ENCODE measurements around the gene PRAMEF4.
"Not testable (repeated sequence)": the region's sequence is repeated elsewhere in the genome, so short reads cannot be mapped to it uniquely, and the experiment has no call there.

Gene PRAMEF4

DNA sequence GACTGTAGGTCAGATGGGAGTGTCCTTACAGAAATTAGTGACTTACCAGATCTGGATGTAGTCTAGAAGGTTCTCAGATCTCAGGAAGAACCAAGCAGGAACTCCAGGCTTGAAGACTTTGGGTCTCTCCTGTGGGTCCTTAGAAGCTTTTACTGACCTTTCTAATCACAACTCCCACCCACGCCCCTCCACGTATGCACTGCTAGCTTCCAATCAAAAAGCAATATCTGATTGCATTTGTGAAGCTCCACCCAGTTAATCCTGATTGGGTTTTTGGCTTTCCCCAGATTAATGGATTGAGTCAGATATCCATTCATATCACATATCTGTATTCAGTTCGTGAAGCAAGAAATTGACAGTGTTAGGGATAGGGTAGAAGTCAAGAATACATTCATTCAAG lies at the start of gene PRAMEF4:
TSS of gene PRAMEF4 (minus strand) at position 101 of the 400 bp plus-strand sequence. CDS start 2,807 bp downstream, outside the sequence.
- not testable (repeated sequence) for H3K36me3 ChIP-seq; H3K27ac ChIP-seq; H3K4me3 ChIP-seq (ENCODE audit: low read depth, low read length); H3K27me3 ChIP-seq (ENCODE audit: insufficient read depth, low read depth, severe bottlenecking); DNase-seq; H3K9me3 ChIP-seq (ENCODE audit: severe bottlenecking)

DNA sequence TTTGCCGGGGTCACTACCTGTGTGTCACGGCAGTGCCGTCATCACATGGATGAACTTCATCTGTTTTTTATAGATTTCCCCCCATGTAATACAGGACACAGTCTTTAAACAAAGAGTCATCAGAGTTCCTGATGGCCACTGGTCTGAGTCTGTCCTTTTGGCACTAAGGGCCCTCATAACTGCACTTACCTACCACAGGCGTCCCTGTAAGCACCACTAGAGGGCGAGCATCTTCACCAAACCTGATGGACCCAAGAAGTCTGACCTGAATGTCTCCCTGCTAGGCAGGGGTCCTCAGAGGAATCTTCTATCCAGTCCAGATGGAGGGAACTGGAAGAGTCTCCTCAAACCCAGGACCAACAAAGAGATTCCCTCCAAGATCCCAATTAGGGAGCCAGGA lies 38.4 kb upstream of the PRAMEF4 start:
- DNase-seq; H3K27me3 ChIP-seq (ENCODE audit: insufficient read depth, low read depth, severe bottlenecking); H3K36me3 ChIP-seq; H3K9me3 ChIP-seq (ENCODE audit: severe bottlenecking); H3K27ac ChIP-seq; H3K4me3 ChIP-seq (ENCODE audit: low read depth, low read length): not testable (repeated sequence)

DNA sequence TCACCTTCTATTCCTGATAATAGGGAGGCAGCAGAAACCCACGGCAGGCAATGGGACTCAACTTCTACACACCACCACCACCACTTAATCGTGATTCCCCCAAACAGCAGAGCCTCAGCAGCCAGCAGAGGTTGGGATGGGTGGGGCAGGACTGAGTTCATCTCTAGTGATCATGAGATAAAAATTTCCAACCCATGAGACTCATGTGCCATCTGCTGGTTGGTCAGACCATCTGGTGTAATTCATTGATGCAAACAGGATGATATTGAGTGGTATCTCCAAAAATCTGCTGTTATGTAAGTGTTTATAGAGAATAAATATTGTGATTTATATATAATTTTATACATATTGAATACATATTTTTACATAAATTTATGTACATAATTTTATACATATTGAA lies 35.7 kb upstream of the PRAMEF4 start:
- H3K4me3 ChIP-seq (ENCODE audit: low read depth, low read length); H3K36me3 ChIP-seq; DNase-seq; H3K9me3 ChIP-seq (ENCODE audit: severe bottlenecking); H3K27me3 ChIP-seq (ENCODE audit: insufficient read depth, low read depth, severe bottlenecking); H3K27ac ChIP-seq: not testable (repeated sequence)

DNA sequence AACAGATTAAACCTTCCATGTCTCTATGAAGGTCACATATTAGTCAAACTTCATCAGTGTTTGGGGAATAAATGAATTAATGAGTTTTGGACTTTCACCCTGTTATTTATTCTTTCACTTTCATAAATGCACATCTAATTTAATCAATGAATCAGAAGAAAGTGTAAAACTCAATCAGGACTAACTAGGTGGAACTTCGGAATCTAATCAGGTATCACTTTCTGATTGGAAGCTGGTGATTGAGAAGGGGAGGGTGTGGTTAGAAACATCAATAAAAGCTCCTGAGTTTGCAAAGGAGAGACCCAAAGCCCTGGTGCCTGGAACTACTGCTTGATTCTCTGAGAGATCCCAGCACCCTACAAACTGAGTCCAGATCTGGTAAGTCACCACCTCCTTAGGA lies 30.3 kb upstream of the PRAMEF4 start, which contains the start of gene PRAMEF7:
TSS of gene PRAMEF7 (plus strand) at position 301 of the 400 bp plus-strand sequence. CDS start 1,083 bp downstream, outside the sequence.
- H3K27me3 ChIP-seq (ENCODE audit: insufficient read depth, low read depth, severe bottlenecking); H3K36me3 ChIP-seq; H3K4me3 ChIP-seq (ENCODE audit: low read depth, low read length); DNase-seq; H3K27ac ChIP-seq; H3K9me3 ChIP-seq (ENCODE audit: severe bottlenecking): not testable (repeated sequence)

DNA sequence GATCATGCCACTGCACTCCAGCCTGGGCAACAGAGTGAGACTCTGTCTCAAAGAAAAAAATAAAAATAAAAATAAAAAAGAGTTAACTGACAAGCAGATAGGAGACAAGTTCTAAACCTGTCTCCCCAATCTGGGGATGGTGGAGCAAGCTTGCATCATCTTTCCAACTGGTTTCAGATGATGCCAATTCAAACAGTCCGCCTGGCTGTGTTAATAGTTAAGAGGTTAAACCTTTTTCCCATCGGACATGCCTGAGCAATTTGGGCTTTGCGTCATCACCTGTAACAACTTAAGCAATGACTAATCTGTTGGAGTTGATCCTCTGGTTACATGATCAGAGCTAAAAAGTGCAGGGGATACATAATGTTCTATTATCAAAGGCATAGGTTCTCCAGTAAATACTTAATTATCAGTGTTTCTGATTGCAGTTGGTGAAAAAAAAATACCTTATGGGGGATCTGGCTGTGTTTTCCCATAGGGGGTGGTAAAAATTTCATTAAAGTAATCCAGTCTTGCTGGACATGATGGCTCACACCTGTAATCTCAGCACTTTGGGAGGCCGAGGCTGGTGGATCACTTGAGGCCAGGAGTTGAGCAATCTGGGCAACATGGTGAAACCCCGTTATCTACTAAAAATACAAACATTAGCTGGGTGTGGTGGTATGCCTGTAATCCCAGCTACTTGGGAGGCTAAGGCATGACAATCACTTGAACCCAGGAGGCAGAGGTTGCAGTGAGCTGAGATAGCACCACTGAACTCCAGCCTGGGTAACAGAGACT lies 18.0 kb upstream of the PRAMEF4 start:
- H3K27me3 ChIP-seq (ENCODE audit: insufficient read depth, low read depth, severe bottlenecking); H3K27ac ChIP-seq; DNase-seq; H3K4me3 ChIP-seq (ENCODE audit: low read depth, low read length); H3K36me3 ChIP-seq; H3K9me3 ChIP-seq (ENCODE audit: severe bottlenecking): not testable (repeated sequence)

DNA sequence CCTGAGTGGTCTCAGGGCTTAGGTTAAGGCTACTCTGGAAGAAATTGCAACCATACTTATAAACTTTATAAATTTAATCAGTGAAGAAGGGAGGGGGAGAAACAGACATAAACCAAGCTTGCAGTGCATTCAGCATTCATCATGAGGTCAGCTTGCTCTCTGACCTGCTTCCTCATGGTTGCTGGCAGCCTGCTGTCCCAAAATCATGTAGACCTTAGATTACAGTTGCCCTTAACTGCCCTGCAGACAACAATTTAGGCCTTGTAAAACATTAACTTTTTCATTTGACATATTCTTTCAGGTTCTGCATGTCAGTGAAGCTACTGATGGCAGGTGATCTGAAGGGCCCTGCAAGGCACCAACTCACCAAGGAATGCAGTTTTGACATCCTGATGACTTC lies 13.2 kb upstream of the PRAMEF4 start:
- H3K4me3 ChIP-seq (ENCODE audit: low read depth, low read length); H3K36me3 ChIP-seq; H3K27me3 ChIP-seq (ENCODE audit: insufficient read depth, low read depth, severe bottlenecking); DNase-seq; H3K9me3 ChIP-seq (ENCODE audit: severe bottlenecking); H3K27ac ChIP-seq: not testable (repeated sequence)

DNA sequence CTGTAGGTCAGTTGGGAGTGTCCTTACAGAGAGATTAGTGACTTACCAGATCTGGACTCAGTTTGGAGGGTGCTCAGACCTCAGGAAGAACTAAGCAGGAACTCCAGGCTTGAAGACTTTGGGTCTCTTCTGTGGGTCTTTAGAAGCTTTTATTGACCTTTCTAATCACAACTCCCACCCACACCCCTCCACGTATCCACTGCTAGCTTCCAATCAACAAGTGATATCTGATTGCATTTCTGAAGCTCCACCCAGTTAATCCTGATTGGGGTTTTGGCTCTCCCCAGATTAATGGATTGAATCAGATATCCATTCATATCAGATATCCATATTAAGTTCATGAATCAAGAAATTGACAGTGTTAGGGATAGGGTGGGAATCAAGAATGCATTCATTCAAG lies 12.2 kb upstream of the PRAMEF4 start, which contains the start of gene PRAMEF10:
TSS of gene PRAMEF10 (minus strand) at position 101 of the 400 bp plus-strand sequence. CDS start 2,423 bp downstream, outside the sequence.
- DNase-seq; H3K9me3 ChIP-seq (ENCODE audit: severe bottlenecking); H3K4me3 ChIP-seq (ENCODE audit: low read depth, low read length); H3K27me3 ChIP-seq (ENCODE audit: insufficient read depth, low read depth, severe bottlenecking); H3K27ac ChIP-seq; H3K36me3 ChIP-seq: not testable (repeated sequence)

DNA sequence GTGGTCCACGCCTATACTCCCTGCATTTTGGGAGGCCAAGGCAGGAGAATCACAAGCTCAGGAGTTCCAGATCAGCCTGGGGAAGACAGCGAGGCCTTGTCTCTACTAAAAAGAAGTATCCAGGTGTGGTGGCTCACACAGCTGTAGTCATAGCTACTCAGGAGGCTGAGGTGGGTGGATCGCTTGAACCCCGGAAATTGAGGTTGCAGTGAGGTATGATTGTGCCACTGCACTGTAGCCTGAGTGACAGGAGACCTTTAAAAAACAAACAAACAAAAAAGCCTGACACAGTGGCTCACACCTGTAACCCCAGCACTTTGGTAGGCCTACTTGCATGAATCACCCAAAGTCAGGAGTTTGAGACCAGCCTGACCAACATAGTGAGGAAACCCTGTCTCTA lies 7.5 kb downstream of the PRAMEF4 start:
- not testable (repeated sequence) for H3K27ac ChIP-seq; H3K4me3 ChIP-seq (ENCODE audit: low read depth, low read length); H3K36me3 ChIP-seq; H3K27me3 ChIP-seq (ENCODE audit: insufficient read depth, low read depth, severe bottlenecking); DNase-seq; H3K9me3 ChIP-seq (ENCODE audit: severe bottlenecking)

DNA sequence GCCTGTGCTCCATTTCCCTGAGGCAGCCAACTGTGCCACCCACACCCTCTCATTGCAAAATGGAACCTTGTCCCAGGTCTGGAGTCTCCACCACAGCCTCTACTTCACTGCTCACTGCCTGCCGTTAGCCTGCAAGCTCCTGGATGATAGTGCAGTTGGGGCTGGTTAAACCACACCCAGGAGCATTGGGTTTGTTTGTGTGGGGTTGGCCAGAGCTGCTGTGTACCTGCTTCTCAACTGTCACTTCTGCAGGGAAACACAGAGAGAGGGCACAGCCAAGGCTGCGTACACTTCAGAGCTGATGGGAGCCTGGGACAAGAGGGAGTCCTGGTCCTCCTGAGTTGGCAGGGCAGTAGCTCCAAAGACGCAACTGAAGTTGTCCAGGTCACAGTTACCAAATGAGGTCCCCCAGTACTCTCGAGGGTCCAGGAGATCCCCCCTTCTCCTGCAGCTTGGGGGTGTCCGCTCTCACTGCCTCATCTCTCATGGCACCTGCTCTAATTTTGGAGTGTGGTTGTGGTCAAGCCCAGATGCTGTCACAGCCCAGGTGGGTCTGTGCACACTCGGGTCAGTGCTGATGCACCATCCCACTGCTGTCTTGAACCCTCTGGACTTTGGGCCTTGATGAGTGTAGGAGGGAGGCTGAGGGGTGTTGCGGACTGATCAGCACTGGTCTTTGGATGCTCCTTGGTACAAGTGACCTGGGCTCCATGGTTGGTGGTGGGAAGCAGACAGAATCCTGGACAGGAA lies 22.7 kb downstream of the PRAMEF4 start:
- DNase-seq; H3K27ac ChIP-seq; H3K9me3 ChIP-seq (ENCODE audit: severe bottlenecking); H3K27me3 ChIP-seq (ENCODE audit: insufficient read depth, low read depth, severe bottlenecking); H3K4me3 ChIP-seq (ENCODE audit: low read depth, low read length); H3K36me3 ChIP-seq: not testable (repeated sequence)

DNA sequence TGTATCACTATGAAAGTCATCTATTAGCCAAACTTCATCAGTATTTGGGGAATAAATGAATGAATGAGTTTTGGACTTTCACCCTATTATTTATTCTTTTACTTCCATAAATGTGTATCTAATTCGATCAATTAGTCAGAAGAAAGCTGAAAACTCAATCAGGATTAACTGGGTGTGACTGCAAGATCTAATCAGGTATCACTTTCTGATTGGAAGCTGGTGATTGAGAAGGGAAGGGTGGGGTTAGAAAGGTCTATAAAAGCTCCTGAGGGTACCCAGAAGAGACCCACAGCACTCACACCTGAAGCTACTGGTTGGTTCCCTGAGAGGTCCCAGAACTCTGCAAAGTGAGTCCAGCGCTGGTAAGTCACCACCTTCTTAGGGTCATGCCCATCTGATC lies 29.2 kb downstream of the PRAMEF4 start, which contains the start of gene PRAMEF2:
TSS of gene PRAMEF2 (plus strand) at position 301 of the 400 bp plus-strand sequence. CDS start 1,924 bp downstream, outside the sequence.
- H3K27me3 ChIP-seq (ENCODE audit: insufficient read depth, low read depth, severe bottlenecking) = peaks cover 22% of the 10 kb centered on the region
- DNase-seq; H3K36me3 ChIP-seq; H3K4me3 ChIP-seq (ENCODE audit: low read depth, low read length); H3K9me3 ChIP-seq (ENCODE audit: severe bottlenecking); H3K27ac ChIP-seq: not testable (repeated sequence)
